K562 (cell line): ENCODE data around the gene MYO9A. TPM values are rescaled to one million over a fixed set of nuclear protein-coding genes. Genes with fewer than 3 reads are reported as not detected.

Experiments used
- ATAC-seq: fragments of 200-7000 bp; cut with Tn5 transposase; 3 replicates; pipeline ENCODE4 v1.9.1; 2020; ENCODE audit warnings: moderate library complexity
- BruUV-seq: library from RNA; stranded (reverse); fragments of 400-500 nt; replicated peaks from 2 replicates; lab custom pipeline; 2021; lab: Mats Ljungman, UMichigan
- CTCF ChIA-PET: fragments of 300-600 bp; formaldehyde crosslinking; extraction: SDS; loops from one replicate; lab custom pipeline; 2021; ENCODE audit warnings: low intra/inter-chr PET ratio; lab: Yijun Ruan, JAX
- POLR2A ChIA-PET: fragments of 300-600, 350-650 bp; sonication (Branson Sonifier 250); formaldehyde crosslinking; extraction: SDS; loops from one replicate; lab custom pipeline; 2021; ENCODE audit warnings: antibody characterized with exemption, inconsistent platforms; lab: Yijun Ruan, JAX
- DNase-seq, 4 experiments: peaks; one replicate each; pipeline versions ENCODE4 v3.0.0 to v3.0.0-alpha.2; 2011 to 2018; ENCODE audit warnings: low spot score in 3 of 4, mixed read lengths in 3 of 4; ENCODE audit errors: extremely low read depth in 1 of 4
- FAIRE-seq: peaks from 2 replicates; lab custom pipeline; 2011; peaks lifted over from hg19 to GRCh38; lab: Jason Lieb, UNC
- H2AFZ ChIP-seq: 2 replicates; pipeline ENCODE4 v1.6.0; 2011; ENCODE audit warnings: low read depth, low read length, control low read depth, inconsistent platforms
- H3K27ac ChIP-seq: fragments of 200-600 bp; 3 replicates; pipeline ENCODE4 v1.8.0; 2011; ENCODE audit warnings: low read depth, mild to moderate bottlenecking, control low read depth, inconsistent platforms, low read length, moderate library complexity, mixed read lengths; ENCODE audit errors: extremely low read depth
- H3K27me3 ChIP-seq, 2 experiments: fragments of 300-600 bp in 1 of 2; 2 replicates in 1 of 2; 3 replicates in 1 of 2; pipeline versions ENCODE4 v1.6.0 to v1.8.0; 2011; ENCODE audit warnings: inconsistent platforms in 2 of 2, low read length in 2 of 2, mild to moderate bottlenecking in 1 of 2, mixed read lengths in 1 of 2, moderate library complexity in 1 of 2; ENCODE audit not compliant: control insufficient read depth in 2 of 2, insufficient read depth in 2 of 2
- H3K36me3 ChIP-seq: fragments of 300-600 bp; 3 replicates; pipeline ENCODE4 v1.8.0; 2011; ENCODE audit warnings: mild to moderate bottlenecking, low read length, inconsistent platforms; ENCODE audit not compliant: control insufficient read depth, insufficient read depth
- H3K4me1 ChIP-seq, 2 experiments: fragments of 200-600 bp in 1 of 2; replicated peaks in 1 of 2; 2 replicates in 1 of 2; 3 replicates in 1 of 2; pipeline versions ENCODE4 v1.5.1 to v1.8.0; 2011; ENCODE audit warnings: inconsistent platforms in 2 of 2, low read length in 2 of 2, mild to moderate bottlenecking in 1 of 2, mixed read lengths in 1 of 2, moderate library complexity in 1 of 2; ENCODE audit not compliant: control insufficient read depth in 2 of 2, insufficient read depth in 2 of 2
- H3K4me2 ChIP-seq: 2 replicates; pipeline ENCODE4 v1.6.1; 2011; ENCODE audit warnings: low read length, control low read depth, inconsistent platforms, mixed read lengths; ENCODE audit not compliant: insufficient read depth
- H3K4me3 ChIP-seq: fragments of 200-600 bp; sonication (generic), shearing (Covaris generic); 2 replicates; pipeline ENCODE4 v1.5.1; 2016; ENCODE audit warnings: control low read depth, inconsistent platforms
- H3K79me2 ChIP-seq: fragments of 200-600 bp; 3 replicates; pipeline ENCODE4 v1.8.0; 2011; ENCODE audit warnings: low read length, inconsistent platforms; ENCODE audit not compliant: control insufficient read depth, insufficient read depth
- H3K9ac ChIP-seq, 2 experiments: 2 replicates each; pipeline versions ENCODE4 v1.6.0 to v1.6.1; 2011; ENCODE audit warnings: low read depth in 2 of 2, low read length in 2 of 2, control low read depth in 1 of 2, inconsistent platforms in 1 of 2, mild to moderate bottlenecking in 1 of 2, mixed read lengths in 1 of 2; ENCODE audit not compliant: insufficient read depth in 1 of 2
- H3K9me1 ChIP-seq: one replicate; pipeline ENCODE4 v1.6.0; 2011; ENCODE audit warnings: inconsistent platforms, mild to moderate bottlenecking, low read length, moderate library complexity; ENCODE audit not compliant: control insufficient read depth, insufficient read depth
- H3K9me3 ChIP-seq: replicated peaks from 2 replicates; pipeline ENCODE4 v1.5.1; 2011; ENCODE audit warnings: low read depth, low read length, inconsistent platforms; ENCODE audit not compliant: control insufficient read depth, insufficient read depth
- H4K20me1 ChIP-seq: replicated peaks from 2 replicates; pipeline ENCODE4 v1.6.1; 2011; ENCODE audit warnings: low read length, inconsistent platforms, mixed read lengths; ENCODE audit not compliant: control insufficient read depth, insufficient read depth
- CBFA2T2 ChIP-seq: fragments of 450-650 bp; conservative IDR thresholded peaks from 2 replicates; pipeline ENCODE4 v1.6.1; 2017; ENCODE audit warnings: mild to moderate bottlenecking
- KDM2B ChIP-seq: fragments of 250-450 bp; sonication (Bioruptor Pico); IDR thresholded peaks from 2 replicates; pipeline ENCODE4 v1.8.0; 2021; ENCODE audit warnings: mild to moderate bottlenecking, moderate library complexity
- KDM4B ChIP-seq, 2 experiments: fragments of 450-650 bp in 1 of 2; sonication (generic) in 1 of 2; IDR thresholded peaks; 2 replicates each; pipeline ENCODE4 v1.6.1; 2016 to 2017; ENCODE audit warnings: borderline replicate concordance in 2 of 2, antibody characterized with exemption in 1 of 2, low read depth in 1 of 2, mild to moderate bottlenecking in 1 of 2
- LEF1 ChIP-seq: fragments of 450-650 bp; IDR thresholded peaks from 2 replicates; pipeline ENCODE4 v1.6.1; 2016; ENCODE audit warnings: mild to moderate bottlenecking
- MED1 ChIP-seq: sonication (generic); formaldehyde crosslinking; IDR thresholded peaks from 2 replicates; pipeline ENCODE4 v1.8.1; 2023; ENCODE audit warnings: missing genetic modification reagents, borderline replicate concordance
- NFIC ChIP-seq: fragments of 450-650 bp; IDR thresholded peaks from 2 replicates; pipeline ENCODE4 v1.6.1; 2017; ENCODE audit warnings: mild to moderate bottlenecking, inconsistent platforms
- TAF9B ChIP-seq: fragments of 450-650 bp; IDR thresholded peaks from 2 replicates; pipeline ENCODE4 v1.6.1; 2018; ENCODE audit warnings: mild to moderate bottlenecking; ENCODE audit not compliant: partially characterized antibody
- TBP ChIP-seq: optimal IDR thresholded peaks from 2 replicates; pipeline ENCODE3; 2011; ENCODE audit warnings: low read depth, low read length, improper control_type of control experiment
- ZBTB43 ChIP-seq: sonication (generic); formaldehyde crosslinking; IDR thresholded peaks from 2 replicates; pipeline ENCODE4 v1.8.0; 2023; ENCODE audit warnings: mild to moderate bottlenecking, missing genetic modification reagents
- ZNF184 ChIP-seq: sonication (generic); formaldehyde crosslinking; IDR thresholded peaks from 2 replicates; pipeline ENCODE4 v1.5.0; 2020; ENCODE audit warnings: missing genetic modification reagents
- ZNF212 ChIP-seq: fragments of 450-650 bp; formaldehyde crosslinking; IDR thresholded peaks from 2 replicates; pipeline ENCODE4 v1.4.0; 2020; ENCODE audit warnings: mild to moderate bottlenecking
- ZNF347 ChIP-seq: fragments of 450-650 bp; formaldehyde crosslinking; IDR thresholded peaks from 2 replicates; pipeline ENCODE4 v1.4.0; 2020; ENCODE audit warnings: low read depth, mild to moderate bottlenecking, moderate library complexity
- ZNF449 ChIP-seq: fragments of 250-450 bp; sonication (Bioruptor Pico); IDR thresholded peaks from 2 replicates; pipeline ENCODE4 v1.8.0; 2022; ENCODE audit warnings: moderate library complexity, mild to moderate bottlenecking, inconsistent platforms
- WGBS: fragments of 100-300 bp; shearing (Covaris generic); methylation state at CpG from one replicate; pipeline ENCODE4 v1.1.6; 2016; ENCODE audit warnings: low coverage, mixed read lengths; ENCODE audit not compliant: insufficient coverage; ENCODE audit errors: missing lambda C conversion rate; 5-methylcytosine and 5-hydroxymethylcytosine counted together
- in situ Hi-C: fragments of 300-500 bp; cut with MboI; formaldehyde crosslinking; loops from 4 replicates; pipeline ENCODE4 v1.15.0; 2018; ENCODE audit warnings: inconsistent platforms, mixed read lengths
- intact Hi-C: fragments of 100-400 bp; cut with micrococcal nuclease; formaldehyde crosslinking; loops from 2 replicates; pipeline ENCODE4 v1.14.2; 2022
- polyA plus RNA-seq, 8 experiments: library from polyadenylated mRNA; depleted of rRNA in 4 of 8; stranded (reverse) in 5 of 8; unstranded in 3 of 8; fragments of >200 nt; fragmentation: Nextera tagmentation in 2 of 8; fragmentation: Illumina TruSeq in 1 of 8; extraction: Ambion mirVana in 2 of 8; extraction: Trizol in 1 of 8; gene quantifications; 2 replicates each; pipeline versions ENCODE4 v1.2.1 to v1.2.3, GENCODE V29; 2011 to 2014; ENCODE audit warnings: inconsistent platforms in 1 of 8, missing spikeins in 1 of 8
- total RNA-seq, 7 experiments: library from RNA; depleted of rRNA in 6 of 7; stranded (reverse); fragments of >200 nt in 6 of 7; fragmentation: Illumina TruSeq in 2 of 7; extraction: Trizol in 2 of 7; gene quantifications; 2 replicates each; pipeline versions ENCODE4 v1.2.1 to v1.2.3, GENCODE V29; 2011 to 2021; ENCODE audit warnings: low replicate concordance in 1 of 7

The MYO9A gene
- total and polyA plus RNA-seq, 9 of the 15 experiments (the other 6 are each of a cell fraction or from before 2014, with no cell fraction given): 1.9 to 15.4 (median 5.8) TPM

DNA sequence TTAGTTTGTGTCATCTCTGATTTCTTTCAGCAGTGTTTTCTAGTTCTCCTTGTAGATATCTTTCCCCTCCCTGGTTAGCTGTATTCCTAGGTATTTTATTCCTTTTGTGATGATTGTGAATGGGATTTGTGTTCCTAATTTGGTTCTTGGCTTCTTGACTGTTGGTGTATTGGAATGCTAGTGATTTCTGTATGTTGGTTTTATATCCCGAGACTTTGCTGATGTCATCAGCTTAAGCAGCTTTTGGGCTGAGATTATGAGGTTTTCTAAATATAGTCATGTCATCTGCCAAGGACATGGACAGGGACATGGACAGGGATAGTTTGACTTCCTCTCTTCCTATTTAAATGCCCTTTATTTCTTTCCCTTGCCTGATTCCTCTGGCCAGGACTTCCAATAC, 35.8 kb downstream of the MYO9A start (continued):
- TF ChIP-seq ZBTB43 (CRISPR knock-in tag): no peak
- no peak for TF ChIP-seq LEF1
- TF ChIP-seq ZNF212 (CRISPR knock-in tag): no peak
- no peak for TF ChIP-seq ZNF449 (CRISPR knock-in tag)
- no peak for TF ChIP-seq MED1 (CRISPR knock-in tag)

DNA sequence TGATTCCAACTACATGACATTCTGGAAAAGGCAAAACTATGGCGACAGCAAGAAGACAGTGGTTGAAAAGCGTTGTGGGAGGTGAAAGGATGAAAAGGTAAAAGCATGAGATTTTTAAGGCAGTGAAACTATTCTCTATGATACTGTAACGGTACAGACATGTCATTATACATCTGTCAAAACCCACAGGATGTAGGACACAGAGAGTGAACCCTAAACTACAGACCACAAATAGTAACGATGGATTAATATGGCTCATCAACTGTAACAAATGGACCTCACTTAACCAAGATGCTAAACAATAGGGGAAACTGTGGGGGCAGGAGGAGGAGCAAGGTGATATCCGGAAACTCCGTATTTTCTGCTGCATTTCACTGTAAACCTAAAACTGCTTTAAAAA, 39.1 kb downstream of the MYO9A start:
- Histone ChIP-seq H2AFZ (no peak overlapping the region), H3K9ac (no peak overlapping the region), H3K9me1 (no peaks in the 10 kb centered on the region), H3K79me2 (no peaks in the 10 kb centered on the region), H3K27ac (no peak overlapping the region), H3K9me3 (peaks cover 3% of the 10 kb centered on the region; the same call in 1 of the 2 replicates), H3K4me3 (no peak overlapping the region), H3K36me3 (no peaks in the 10 kb centered on the region), H4K20me1 (no peaks in the 10 kb centered on the region), H3K4me2 (no peak overlapping the region), H3K27me3 (no peaks in the 10 kb centered on the region; a peak in 1 of 5 replicates), H3K4me1 (no peaks in the 10 kb centered on the region)
- FAIRE-seq (no peak), DNase-seq (no peak), ATAC-seq (no peak)
- no TSS peak for BruUV-seq
- WGBS: 34% methylated on average over 6 of the region's 6 CpGs
- intact Hi-C loops: no loop called here
- TF ChIP-seq TBP (no peak), NFIC (no peak), KDM2B (CRISPR knock-in tag) (no peak), ZNF184 (no peak), TAF9B (no peak), CBFA2T2 (no peak), KDM4B (IDR thresholded peaks at IDR 0.05; ENCODE audit: borderline replicate concordance in 2 of 2, low read depth in 1 of 2) (no peak), ZNF347 (CRISPR knock-in tag) (no peak)
- in situ Hi-C loops: no loop called here
- ChIA-PET CTCF (no interaction called here), POLR2A (interaction anchor here (0.6 kb wide), 1 partner anchor 12 kb away, joined by 3 read pairs; no protein-coding TSS in a partner anchor)
